Fibroblast of pulmonary artery (primary cell): ENCODE results near the gene RCBTB2.

Source experiments
- DNase-seq: peaks from one replicate; pipeline ENCODE4 v3.0.0-alpha.2; 2010; ENCODE audit warnings: low read depth
- H3K4me3 ChIP-seq: replicated peaks from 2 replicates; pipeline ENCODE4 v1.5.1; 2011; ENCODE audit warnings: low read depth, mild to moderate bottlenecking, control low read depth, low read length, moderate library complexity
- CTCF ChIP-seq: IDR thresholded peaks from 2 replicates; pipeline ENCODE4 v1.5.1; 2011; ENCODE audit warnings: mild to moderate bottlenecking, control low read depth, low read length, inconsistent platforms; ENCODE audit errors: missing control alignments

RCBTB2 gene

GRCh38 chr13:48536621-48537250, 3.9 kb upstream of the RCBTB2 start:
- no peak overlapping the region for H3K4me3 ChIP-seq
- no peak for TF ChIP-seq CTCF
- DNase-seq, result no peak

- TF ChIP-seq CTCF, result no peak
- no peak for DNase-seq
- no peak overlapping the region for H3K4me3 ChIP-seq
Observed at GRCh38 chr13:48535766-48536165, 2.9 kb upstream of the RCBTB2 start.

- TF ChIP-seq CTCF, result no peak
- H3K4me3 ChIP-seq, result no peak overlapping the region
- no peak for DNase-seq
Observed at GRCh38 chr13:48534911-48535501, 2.1 kb upstream of the RCBTB2 start.

- DNase-seq, result no peak
- no peak overlapping the region for H3K4me3 ChIP-seq
- TF ChIP-seq CTCF, result no peak
Observed at GRCh38 chr13:48533961-48534600, 1.2 kb upstream of the RCBTB2 start.

GRCh38 chr13:48532256-48532505, 699 bp downstream of the RCBTB2 start:
- peak overlapping the region; percentile 81 for H3K4me3 ChIP-seq
- TF ChIP-seq CTCF, result no peak
- DNase-seq, result peak; percentile 61

- no peak for DNase-seq
- H3K4me3 ChIP-seq, result peak overlapping the region; percentile 81
- no peak for TF ChIP-seq CTCF
Observed at GRCh38 chr13:48531416-48532255, 1.2 kb downstream of the RCBTB2 start.
